Nephron progenitor cell (in vitro differentiated cells): ENCODE measurements around the gene PPP4R1.

Experiments used
- DNase-seq: peaks from one replicate; pipeline ENCODE4 v3.0.0; 2021
- H3K27ac Mint-ChIP-seq: 2 replicates; pipeline ENCODE4 v1.8.0; 2021; ENCODE audit warnings: mild to moderate bottlenecking, moderate library complexity, mixed read lengths
- H3K27me3 Mint-ChIP-seq: 2 replicates; pipeline ENCODE4 v1.8.0; 2021; ENCODE audit warnings: mild to moderate bottlenecking, low read depth, mixed read lengths; ENCODE audit not compliant: poor library complexity
- H3K36me3 Mint-ChIP-seq: 2 replicates; pipeline ENCODE4 v1.8.0; 2021; ENCODE audit warnings: low read depth, mixed read lengths
- H3K4me1 Mint-ChIP-seq: 2 replicates; pipeline ENCODE4 v1.8.0; 2021; ENCODE audit warnings: mixed read lengths
- H3K4me3 Mint-ChIP-seq: 2 replicates; pipeline ENCODE4 v1.8.0; 2021; ENCODE audit warnings: mild to moderate bottlenecking, moderate library complexity, mixed read lengths
- H3K9me3 Mint-ChIP-seq: 2 replicates; pipeline ENCODE4 v1.8.0; 2021; ENCODE audit warnings: mild to moderate bottlenecking, moderate library complexity, mixed read lengths
- CTCF ChIP-seq: fragments of 200-600 bp; sonication (generic); IDR thresholded peaks from 2 replicates; pipeline ENCODE4 v1.5.0; 2021; ENCODE audit warnings: antibody characterized with exemption

PPP4R1 gene

GRCh38 chr18:9552191-9552590 is 62.2 kb downstream of the PPP4R1 start:
- no peak for TF ChIP-seq CTCF
- peaks cover 25% of the 10 kb centered on the region for H3K9me3 Mint-ChIP-seq
- no peaks in the 10 kb centered on the region for H3K4me1 Mint-ChIP-seq
- peaks cover 97% of the 10 kb centered on the region for H3K36me3 Mint-ChIP-seq
- H3K27ac Mint-ChIP-seq, result no peak overlapping the region
- H3K4me3 Mint-ChIP-seq, result no peak overlapping the region
- no peaks in the 10 kb centered on the region for H3K27me3 Mint-ChIP-seq
- no peak for DNase-seq

GRCh38 chr18:9550429-9550828 is 63.9 kb downstream of the PPP4R1 start:
- Mint-ChIP-seq H3K27me3 (no peaks in the 10 kb centered on the region), H3K36me3 (peaks cover 96% of the 10 kb centered on the region), H3K4me1 (no peaks in the 10 kb centered on the region), H3K27ac (no peak overlapping the region), H3K9me3 (peaks cover 25% of the 10 kb centered on the region), H3K4me3 (no peak overlapping the region)
- no peak for DNase-seq
- TF ChIP-seq CTCF, result no peak

- Mint-ChIP-seq H3K9me3 (peaks cover 21% of the 10 kb centered on the region), H3K27ac (no peak overlapping the region), H3K4me1 (no peaks in the 10 kb centered on the region), H3K27me3 (no peaks in the 10 kb centered on the region), H3K4me3 (no peak overlapping the region), H3K36me3 (peaks cover 95% of the 10 kb centered on the region)
- DNase-seq, result no peak
- no peak for TF ChIP-seq CTCF
Measured at GRCh38 chr18:9549405-9549804, 65.0 kb downstream of the PPP4R1 start.

GRCh38 chr18:9547782-9548181 is 66.6 kb downstream of the PPP4R1 start:
- Mint-ChIP-seq H3K27ac (no peak overlapping the region), H3K27me3 (no peaks in the 10 kb centered on the region), H3K4me1 (no peaks in the 10 kb centered on the region), H3K9me3 (peaks cover 8% of the 10 kb centered on the region), H3K36me3 (peaks cover 86% of the 10 kb centered on the region), H3K4me3 (no peak overlapping the region)
- no peak for DNase-seq
- TF ChIP-seq CTCF, result no peak

- Mint-ChIP-seq H3K9me3 (no peaks in the 10 kb centered on the region), H3K36me3 (peaks cover 76% of the 10 kb centered on the region), H3K27ac (peak overlapping the region; percentile 86), H3K27me3 (no peaks in the 10 kb centered on the region), H3K4me3 (no peak overlapping the region), H3K4me1 (no peaks in the 10 kb centered on the region)
- no peak for TF ChIP-seq CTCF
- no peak for DNase-seq
Measured at GRCh38 chr18:9546468-9546867, 67.9 kb downstream of the PPP4R1 start.

GRCh38 chr18:9545029-9545428 is 69.3 kb downstream of the PPP4R1 start:
- no peak for TF ChIP-seq CTCF
- peaks cover 63% of the 10 kb centered on the region for H3K36me3 Mint-ChIP-seq
- no peaks in the 10 kb centered on the region for H3K9me3 Mint-ChIP-seq

More at GRCh38 chr18:9545029-9545428, 69.3 kb downstream of the PPP4R1 start:
- DNase-seq, result no peak
- H3K4me1 Mint-ChIP-seq, result no peaks in the 10 kb centered on the region
- H3K27me3 Mint-ChIP-seq, result no peaks in the 10 kb centered on the region
- no peak overlapping the region for H3K4me3 Mint-ChIP-seq
- no peak overlapping the region for H3K27ac Mint-ChIP-seq
